ENCODE data around the gene MPPED2.

The MPPED2 gene

DNA sequence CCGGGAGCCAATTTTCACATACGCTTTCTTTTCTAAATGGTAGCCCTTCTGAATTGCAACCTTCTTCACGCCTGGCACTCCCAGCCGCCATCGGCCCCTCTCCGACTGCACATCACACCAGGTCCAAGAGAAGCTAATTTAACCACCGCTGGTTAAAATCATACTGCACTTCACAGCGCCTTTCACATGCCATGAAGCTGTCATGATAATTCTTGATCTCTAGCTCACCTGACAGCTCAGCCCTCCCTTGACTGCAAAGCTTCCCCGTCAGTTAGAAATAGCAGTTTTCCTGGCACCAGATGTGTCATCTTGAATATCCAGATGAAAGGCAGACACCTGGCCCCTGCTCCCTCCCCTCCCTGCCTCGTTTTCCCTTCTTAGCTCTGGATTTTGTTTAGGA lies 161.8 kb downstream of the MPPED2 start:
- no peaks in the 10 kb centered on the region for H3K4me1 ChIP-seq (ENCODE audit: insufficient read depth, insufficient read length)
- no peaks in the 10 kb centered on the region for H3K36me3 ChIP-seq (ENCODE audit: insufficient read depth, insufficient read length, low read length)
- TF ChIP-seq ZNF274 (IDR thresholded peaks at IDR 0.05; ENCODE audit: low read depth, low read length) (no peak), YY1 (IDR thresholded peaks at IDR 0.05; ENCODE audit: insufficient read depth, insufficient read length) (no peak), SUZ12 (IDR thresholded peaks at IDR 0.05; ENCODE audit: extremely low read depth, insufficient read depth, insufficient read length) (no peak)
- no peak overlapping the region for H3K9ac ChIP-seq (ENCODE audit: insufficient read length, low read depth)
- H3K4me3 ChIP-seq (ENCODE audit: insufficient read length, low read depth) = no peak overlapping the region
- no peaks in the 10 kb centered on the region for H3K9me3 ChIP-seq (ENCODE audit: insufficient read depth, low read length)
- DNase-seq (ENCODE audit: low read depth, low spot score) = no peak
- no peaks in the 10 kb centered on the region for H3K27me3 ChIP-seq (ENCODE audit: insufficient read depth, insufficient read length)

DNA sequence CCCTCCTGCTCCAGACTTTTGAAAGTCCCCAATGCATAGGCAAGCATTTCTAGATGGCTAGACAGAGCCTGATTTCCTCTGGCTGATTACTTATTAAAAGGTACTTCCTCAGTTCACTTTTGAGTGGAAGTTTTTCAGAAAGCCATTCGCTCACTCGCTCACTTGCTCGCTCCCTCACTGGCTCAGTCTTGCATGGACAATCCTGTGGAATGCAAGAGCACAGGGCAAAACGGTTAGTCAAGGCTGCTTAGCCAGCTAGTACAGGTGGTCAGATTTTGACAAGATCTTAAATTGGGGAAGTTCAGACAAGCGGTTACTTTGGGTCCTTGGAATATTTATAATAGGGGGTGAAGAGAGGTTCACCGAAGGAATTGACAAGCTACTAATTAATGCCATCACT lies 162.3 kb downstream of the MPPED2 start:
- no peaks in the 10 kb centered on the region for H3K27me3 ChIP-seq (ENCODE audit: insufficient read depth, insufficient read length)
- H3K4me3 ChIP-seq (ENCODE audit: insufficient read length, low read depth) = no peak overlapping the region
- no peak overlapping the region for H3K9ac ChIP-seq (ENCODE audit: insufficient read length, low read depth)
- no peaks in the 10 kb centered on the region for H3K36me3 ChIP-seq (ENCODE audit: insufficient read depth, insufficient read length, low read length)
- no peaks in the 10 kb centered on the region for H3K9me3 ChIP-seq (ENCODE audit: insufficient read depth, low read length)
- DNase-seq (ENCODE audit: low read depth, low spot score) = no peak
- TF ChIP-seq YY1 (IDR thresholded peaks at IDR 0.05; ENCODE audit: insufficient read depth, insufficient read length) (no peak), ZNF274 (IDR thresholded peaks at IDR 0.05; ENCODE audit: low read depth, low read length) (no peak), SUZ12 (IDR thresholded peaks at IDR 0.05; ENCODE audit: extremely low read depth, insufficient read depth, insufficient read length) (no peak)
- no peaks in the 10 kb centered on the region for H3K4me1 ChIP-seq (ENCODE audit: insufficient read depth, insufficient read length)

DNA sequence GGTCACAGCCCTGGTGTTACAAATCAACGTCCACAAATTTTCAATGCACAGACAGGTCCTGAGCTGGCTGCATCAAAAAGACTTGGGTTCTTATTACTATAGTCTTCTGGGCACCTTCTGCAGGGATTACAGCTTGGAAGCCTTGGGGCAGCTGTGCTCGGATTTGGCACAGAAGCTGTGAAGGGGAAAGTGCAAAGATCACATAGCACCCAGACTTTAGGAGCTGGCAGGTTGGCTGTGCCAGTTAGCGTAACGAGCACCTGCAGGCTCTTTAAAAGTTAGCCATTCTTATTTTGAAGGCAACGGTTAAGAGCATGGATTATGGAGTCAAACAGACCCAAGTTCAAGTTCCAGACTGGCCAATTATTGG lies 162.9 kb downstream of the MPPED2 start:
- H3K36me3 ChIP-seq (ENCODE audit: insufficient read depth, insufficient read length, low read length) = no peaks in the 10 kb centered on the region
- no peak overlapping the region for H3K9ac ChIP-seq (ENCODE audit: insufficient read length, low read depth)
- DNase-seq (ENCODE audit: low read depth, low spot score) = no peak
- no peaks in the 10 kb centered on the region for H3K27me3 ChIP-seq (ENCODE audit: insufficient read depth, insufficient read length)
- H3K4me3 ChIP-seq (ENCODE audit: insufficient read length, low read depth) = no peak overlapping the region
- no peaks in the 10 kb centered on the region for H3K4me1 ChIP-seq (ENCODE audit: insufficient read depth, insufficient read length)
- H3K9me3 ChIP-seq (ENCODE audit: insufficient read depth, low read length) = no peaks in the 10 kb centered on the region
- no peak for TF ChIP-seq SUZ12 (IDR thresholded peaks at IDR 0.05; ENCODE audit: extremely low read depth, insufficient read depth, insufficient read length)
- TF ChIP-seq YY1 (IDR thresholded peaks at IDR 0.05; ENCODE audit: insufficient read depth, insufficient read length) = no peak
- TF ChIP-seq ZNF274 (IDR thresholded peaks at IDR 0.05; ENCODE audit: low read depth, low read length) = no peak

DNA sequence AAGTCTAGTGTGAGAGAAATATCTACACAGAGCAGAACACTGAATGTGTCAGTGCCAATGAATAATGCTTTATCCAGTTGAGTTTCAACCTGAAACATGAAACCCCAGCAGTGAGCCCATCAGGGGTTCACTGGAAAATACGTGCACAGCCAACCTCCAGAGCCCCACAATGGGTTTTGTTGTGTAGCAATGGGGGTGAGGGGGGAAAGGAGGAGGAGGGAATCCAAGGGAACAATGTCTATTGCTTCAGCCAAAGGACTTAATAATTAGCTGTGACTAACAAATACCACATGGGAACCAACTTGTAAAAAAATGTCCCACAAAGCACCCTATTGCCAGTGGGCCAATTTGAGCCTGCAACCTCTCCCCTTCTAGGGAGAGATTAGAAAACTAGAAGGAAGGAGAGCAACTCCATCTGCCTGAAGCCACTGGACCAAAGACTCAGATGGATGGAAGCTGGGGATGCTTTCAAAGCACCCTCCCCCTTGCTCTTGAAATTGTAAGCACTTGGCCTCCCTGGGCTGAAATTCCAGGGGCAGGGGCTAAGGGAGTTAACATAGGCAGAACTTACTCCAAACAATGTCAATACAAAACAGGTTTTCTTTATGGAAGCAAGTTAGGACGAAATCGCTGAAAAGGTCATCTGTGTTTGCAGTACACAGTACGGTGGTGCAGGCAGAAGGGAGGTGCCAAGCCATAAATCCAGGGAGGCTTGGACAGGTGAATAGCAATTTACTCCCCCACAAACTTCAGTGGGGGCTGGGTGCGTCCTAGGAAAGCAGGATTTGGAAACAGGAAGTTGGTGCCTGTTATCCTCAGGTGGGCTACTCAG lies 163.5 kb downstream of the MPPED2 start:
- Histone ChIP-seq H3K27me3 (ENCODE audit: insufficient read depth, insufficient read length) (no peaks in the 10 kb centered on the region), H3K9me3 (ENCODE audit: insufficient read depth, low read length) (no peaks in the 10 kb centered on the region), H3K36me3 (ENCODE audit: insufficient read depth, insufficient read length, low read length) (no peaks in the 10 kb centered on the region), H3K9ac (ENCODE audit: insufficient read length, low read depth) (no peak overlapping the region), H3K4me3 (ENCODE audit: insufficient read length, low read depth) (no peak overlapping the region), H3K4me1 (ENCODE audit: insufficient read depth, insufficient read length) (no peaks in the 10 kb centered on the region)
- TF ChIP-seq YY1 (IDR thresholded peaks at IDR 0.05; ENCODE audit: insufficient read depth, insufficient read length) (no peak), ZNF274 (IDR thresholded peaks at IDR 0.05; ENCODE audit: low read depth, low read length) (no peak), SUZ12 (IDR thresholded peaks at IDR 0.05; ENCODE audit: extremely low read depth, insufficient read depth, insufficient read length) (no peak)
- no peak for DNase-seq (ENCODE audit: low read depth, low spot score)

DNA sequence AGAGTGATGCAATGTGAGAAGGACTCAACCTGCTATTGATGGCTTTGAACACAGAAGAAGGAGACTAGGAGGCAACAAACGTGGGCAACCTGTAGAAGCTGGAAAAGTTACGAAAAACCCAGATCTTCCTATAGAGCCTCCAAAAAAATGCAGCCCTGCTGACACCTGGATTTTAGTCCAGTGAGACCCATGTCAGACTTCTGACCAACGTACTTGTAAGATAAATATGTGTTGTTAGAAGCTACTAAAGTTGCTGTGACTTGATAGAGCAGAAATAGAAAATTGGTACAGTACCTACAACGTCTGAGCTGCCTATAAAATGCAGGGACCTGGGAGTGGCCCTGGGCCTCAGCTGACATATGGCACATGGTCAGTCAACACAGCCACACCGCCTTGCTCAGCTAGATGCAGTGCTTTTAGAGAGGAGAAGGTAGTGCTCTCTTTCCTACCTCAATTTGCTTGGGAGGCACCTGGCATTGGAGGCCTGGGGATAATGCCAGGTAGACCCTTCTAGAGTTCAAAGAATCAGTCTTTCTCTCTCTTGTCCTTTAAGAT lies 165.8 kb downstream of the MPPED2 start:
- no peak overlapping the region for H3K9ac ChIP-seq (ENCODE audit: insufficient read length, low read depth)
- no peak overlapping the region for H3K4me3 ChIP-seq (ENCODE audit: insufficient read length, low read depth)
- no peaks in the 10 kb centered on the region for H3K9me3 ChIP-seq (ENCODE audit: insufficient read depth, low read length)
- no peaks in the 10 kb centered on the region for H3K4me1 ChIP-seq (ENCODE audit: insufficient read depth, insufficient read length)
- TF ChIP-seq SUZ12 (IDR thresholded peaks at IDR 0.05; ENCODE audit: extremely low read depth, insufficient read depth, insufficient read length) (no peak), ZNF274 (IDR thresholded peaks at IDR 0.05; ENCODE audit: low read depth, low read length) (no peak), YY1 (IDR thresholded peaks at IDR 0.05; ENCODE audit: insufficient read depth, insufficient read length) (no peak)
- no peaks in the 10 kb centered on the region for H3K27me3 ChIP-seq (ENCODE audit: insufficient read depth, insufficient read length)
- H3K36me3 ChIP-seq (ENCODE audit: insufficient read depth, insufficient read length, low read length) = no peaks in the 10 kb centered on the region
- no peak for DNase-seq (ENCODE audit: low read depth, low spot score)

DNA sequence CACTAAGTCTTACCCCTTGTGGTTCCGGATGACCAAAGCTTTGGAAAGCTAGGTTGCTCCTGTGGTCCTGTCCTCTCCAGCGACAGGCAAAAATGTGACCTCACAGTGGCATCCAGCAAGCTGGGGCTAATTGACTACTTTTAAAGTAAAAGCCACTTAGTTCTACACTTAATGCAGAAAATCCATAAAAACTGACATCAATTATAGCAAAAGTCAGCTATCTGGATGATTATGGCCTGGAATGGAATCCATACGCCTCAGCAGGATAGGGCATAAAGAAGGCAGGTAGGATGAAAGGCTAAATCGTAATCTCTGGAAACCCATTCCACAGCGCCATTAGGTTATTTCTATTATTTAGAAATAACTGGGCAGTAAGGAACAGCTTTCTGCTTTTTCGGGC lies 171.3 kb downstream of the MPPED2 start:
- H3K4me3 ChIP-seq (ENCODE audit: insufficient read length, low read depth) = no peak overlapping the region

DNA sequence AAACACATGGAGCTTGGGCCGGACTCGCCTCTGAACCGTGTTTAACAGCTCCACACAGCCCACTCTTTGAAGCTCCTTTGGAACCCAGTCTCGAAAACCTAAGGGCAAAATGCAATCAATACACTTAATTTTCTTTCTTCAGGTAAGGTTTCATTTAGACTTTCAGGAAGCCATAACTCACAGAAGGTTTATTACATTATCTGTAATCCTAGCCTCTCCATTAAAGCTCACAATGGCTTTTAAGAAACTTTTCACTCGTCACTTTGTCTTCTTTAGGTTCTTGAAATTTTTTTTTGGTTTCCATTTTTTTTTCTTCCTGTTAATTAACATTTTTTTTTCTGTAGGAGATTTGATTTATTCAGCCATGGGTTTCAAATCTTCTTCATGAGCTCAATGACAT lies 171.9 kb downstream of the MPPED2 start:
- no peaks in the 10 kb centered on the region for H3K4me1 ChIP-seq (ENCODE audit: insufficient read depth, insufficient read length)
- H3K27me3 ChIP-seq (ENCODE audit: insufficient read depth, insufficient read length) = peaks cover 16% of the 10 kb centered on the region
- H3K9ac ChIP-seq (ENCODE audit: insufficient read length, low read depth) = no peak overlapping the region
- no peak for DNase-seq (ENCODE audit: low read depth, low spot score)
- H3K9me3 ChIP-seq (ENCODE audit: insufficient read depth, low read length) = no peaks in the 10 kb centered on the region
- TF ChIP-seq ZNF274 (IDR thresholded peaks at IDR 0.05; ENCODE audit: low read depth, low read length) (no peak), YY1 (IDR thresholded peaks at IDR 0.05; ENCODE audit: insufficient read depth, insufficient read length) (no peak), SUZ12 (IDR thresholded peaks at IDR 0.05; ENCODE audit: extremely low read depth, insufficient read depth, insufficient read length) (no peak)
- no peaks in the 10 kb centered on the region for H3K36me3 ChIP-seq (ENCODE audit: insufficient read depth, insufficient read length, low read length)
- H3K4me3 ChIP-seq (ENCODE audit: insufficient read length, low read depth) = no peak overlapping the region

More for the DNA sequence above, 171.3 kb downstream of the MPPED2 start:
- TF ChIP-seq YY1 (IDR thresholded peaks at IDR 0.05; ENCODE audit: insufficient read depth, insufficient read length) (no peak), SUZ12 (IDR thresholded peaks at IDR 0.05; ENCODE audit: extremely low read depth, insufficient read depth, insufficient read length) (no peak)
- no peaks in the 10 kb centered on the region for H3K4me1 ChIP-seq (ENCODE audit: insufficient read depth, insufficient read length)
- no peaks in the 10 kb centered on the region for H3K36me3 ChIP-seq (ENCODE audit: insufficient read depth, insufficient read length, low read length)
- no peaks in the 10 kb centered on the region for H3K9me3 ChIP-seq (ENCODE audit: insufficient read depth, low read length)
- no peak overlapping the region for H3K9ac ChIP-seq (ENCODE audit: insufficient read length, low read depth)
- peaks cover 11% of the 10 kb centered on the region for H3K27me3 ChIP-seq (ENCODE audit: insufficient read depth, insufficient read length)
- no peak for DNase-seq (ENCODE audit: low read depth, low spot score)
